Measurements from ENCODE around the gene RAD17.
"Not testable (repeated sequence)": the region's sequence is repeated elsewhere in the genome, so short reads cannot be mapped to it uniquely, and the experiment has no call there.

RAD17 gene

DNA sequence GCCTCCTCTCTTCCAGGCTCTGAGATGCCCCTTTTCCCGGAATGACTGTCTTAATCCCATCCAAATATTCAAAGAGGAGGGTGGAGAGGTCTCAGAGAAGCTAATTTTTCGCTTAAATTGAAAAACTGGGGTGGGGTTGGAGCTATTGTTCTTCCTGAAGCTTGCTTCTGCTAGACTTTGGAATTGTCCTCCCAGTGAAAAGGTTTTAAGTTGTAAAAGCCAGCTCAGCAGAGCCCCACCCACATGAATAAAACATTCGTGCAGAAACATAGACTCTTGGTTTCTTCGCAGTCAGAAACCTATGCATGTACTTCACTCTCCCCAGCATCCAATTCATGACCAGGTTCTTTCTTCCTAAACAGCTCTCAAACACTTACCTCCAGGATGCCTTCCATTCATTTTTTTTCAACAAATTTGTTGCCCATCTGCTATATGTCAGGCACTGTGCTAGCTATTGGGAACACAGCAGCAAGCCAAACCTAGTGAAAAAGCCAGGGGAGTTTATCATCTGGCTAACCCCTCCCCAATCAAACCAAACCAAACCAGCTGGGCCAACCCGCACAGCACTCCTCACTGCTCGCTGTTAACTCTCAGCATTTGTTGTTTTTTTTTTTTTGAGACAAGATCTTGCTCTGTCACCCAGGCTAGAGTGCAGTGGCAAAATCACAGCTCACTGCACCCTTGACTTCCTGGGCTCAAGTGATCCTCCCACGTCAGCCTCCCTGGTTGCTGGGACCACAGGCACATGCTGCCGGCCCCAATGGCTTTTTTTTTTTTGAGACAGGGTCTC, 85.0 kb downstream of the RAD17 start:
- H3K27ac ChIP-seq = no peak overlapping the region
- no peak for DNase-seq (ENCODE audit: low read depth, low spot score)

DNA sequence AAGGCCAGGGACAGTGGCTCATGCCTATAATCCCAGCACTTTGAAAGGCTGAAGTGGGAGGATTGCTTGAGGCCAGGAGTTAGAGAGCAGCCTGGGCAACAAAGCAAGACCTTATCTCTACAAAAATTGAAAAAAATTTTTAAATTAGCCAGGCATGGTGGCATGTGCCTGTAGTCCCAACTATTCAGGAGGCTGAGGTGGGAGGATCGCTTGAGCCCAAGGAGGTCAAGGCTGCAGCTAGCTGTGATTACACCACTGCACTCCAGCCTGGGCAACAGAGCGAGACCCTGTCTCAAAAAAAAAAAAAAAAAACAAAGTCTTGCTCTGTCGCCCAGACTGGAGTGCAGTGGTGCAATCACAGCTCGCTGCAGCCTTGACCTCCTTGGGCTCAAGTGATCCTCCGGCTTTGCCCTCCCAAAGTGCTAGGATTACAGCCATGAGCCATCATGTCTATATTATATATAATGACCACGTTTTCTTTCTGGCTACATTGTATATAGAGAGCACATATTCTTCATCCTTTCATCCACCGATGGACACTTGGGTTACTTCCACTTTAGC, 85.9 kb downstream of the RAD17 start:
- not testable (repeated sequence) for H3K27ac ChIP-seq; DNase-seq (ENCODE audit: low read depth, low spot score)

DNA sequence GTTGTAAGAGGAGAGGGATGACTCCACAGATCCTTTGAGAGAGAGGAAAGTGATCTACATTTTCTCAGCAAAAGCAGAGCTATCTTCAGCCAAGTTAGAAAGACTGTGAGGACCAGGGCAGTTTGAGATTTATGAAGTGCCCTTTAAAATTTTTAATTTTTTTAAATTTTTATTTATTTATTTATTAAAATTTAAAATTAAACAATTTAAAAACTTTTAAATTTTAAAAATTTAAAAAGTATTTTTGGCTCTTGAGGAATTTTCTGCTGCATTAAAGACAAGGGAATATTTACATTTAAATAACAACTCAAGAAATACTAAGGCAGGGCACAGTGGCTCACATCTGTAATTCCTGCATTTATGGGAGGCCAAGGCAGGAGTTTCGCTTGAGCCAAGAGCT, 92.6 kb downstream of the RAD17 start:
- no peak overlapping the region for H3K27ac ChIP-seq
- DNase-seq (ENCODE audit: low read depth, low spot score) = no peak
